NB4 (cell line): ENCODE measurements around the gene PCDHGA4.

ENCODE experiments used
- MYC ChIP-seq: IDR thresholded peaks from 2 replicates; pipeline ENCODE4 v1.6.1; 2011; ENCODE audit warnings: low read depth, low read length
- POLR2A ChIP-seq: IDR thresholded peaks from 2 replicates; pipeline ENCODE4 v1.6.1; 2011; ENCODE audit warnings: mild to moderate bottlenecking; ENCODE audit not compliant: insufficient read length; ENCODE audit errors: extremely low read depth
- TF ChIP-seq, protein P1 (sequence below): IDR thresholded peaks from one replicate; pipeline ENCODE4 v1.5.1; 2012; ENCODE audit warnings: low read depth, low read length

DNA sequence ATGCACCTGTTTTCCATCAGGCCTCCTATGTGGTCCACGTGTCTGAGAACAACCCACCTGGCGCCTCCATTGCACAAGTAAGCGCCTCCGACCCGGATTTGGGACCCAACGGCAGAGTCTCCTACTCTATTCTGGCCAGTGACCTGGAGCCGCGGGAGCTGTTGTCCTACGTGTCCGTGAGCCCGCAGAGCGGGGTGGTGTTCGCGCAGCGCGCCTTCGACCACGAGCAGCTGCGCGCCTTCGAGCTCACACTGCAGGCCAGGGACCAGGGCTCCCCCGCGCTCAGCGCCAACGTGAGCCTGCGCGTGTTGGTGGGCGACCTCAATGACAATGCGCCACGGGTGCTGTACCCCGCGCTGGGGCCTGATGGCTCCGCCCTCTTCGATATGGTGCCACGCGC is 3.2 kb upstream of the PCDHGA4 start:
- TF ChIP-seq, protein P1, sequence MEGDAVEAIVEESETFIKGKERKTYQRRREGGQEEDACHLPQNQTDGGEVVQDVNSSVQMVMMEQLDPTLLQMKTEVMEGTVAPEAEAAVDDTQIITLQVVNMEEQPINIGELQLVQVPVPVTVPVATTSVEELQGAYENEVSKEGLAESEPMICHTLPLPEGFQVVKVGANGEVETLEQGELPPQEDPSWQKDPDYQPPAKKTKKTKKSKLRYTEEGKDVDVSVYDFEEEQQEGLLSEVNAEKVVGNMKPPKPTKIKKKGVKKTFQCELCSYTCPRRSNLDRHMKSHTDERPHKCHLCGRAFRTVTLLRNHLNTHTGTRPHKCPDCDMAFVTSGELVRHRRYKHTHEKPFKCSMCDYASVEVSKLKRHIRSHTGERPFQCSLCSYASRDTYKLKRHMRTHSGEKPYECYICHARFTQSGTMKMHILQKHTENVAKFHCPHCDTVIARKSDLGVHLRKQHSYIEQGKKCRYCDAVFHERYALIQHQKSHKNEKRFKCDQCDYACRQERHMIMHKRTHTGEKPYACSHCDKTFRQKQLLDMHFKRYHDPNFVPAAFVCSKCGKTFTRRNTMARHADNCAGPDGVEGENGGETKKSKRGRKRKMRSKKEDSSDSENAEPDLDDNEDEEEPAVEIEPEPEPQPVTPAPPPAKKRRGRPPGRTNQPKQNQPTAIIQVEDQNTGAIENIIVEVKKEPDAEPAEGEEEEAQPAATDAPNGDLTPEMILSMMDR: no peak
- TF ChIP-seq MYC (no peak), POLR2A (no peak)
